A549 (cell line): ENCODE results near the gene FAM204A.

ENCODE experiments used
- BHLHE40 ChIP-seq: IDR thresholded peaks from 2 replicates; pipeline ENCODE4 v1.6.1; 2012; ENCODE audit warnings: low read depth, low read length, inconsistent platforms
- JUN ChIP-seq, 2 experiments: fragments of >200 bp; sonication (Bioruptor Twin); formaldehyde crosslinking; IDR thresholded peaks; 2 replicates in 1 of 2; 3 replicates in 1 of 2; pipeline ENCODE4 v1.6.1; 2016 to 2017
- NR3C1 ChIP-seq: fragments of >200 bp; sonication (Bioruptor Twin); formaldehyde crosslinking; IDR thresholded peaks from 3 replicates; pipeline ENCODE4 v1.6.1; 2017
- POLR2A ChIP-seq: IDR thresholded peaks from 2 replicates; pipeline ENCODE4 v1.6.1; 2012; ENCODE audit warnings: mild to moderate bottlenecking, low read length
- TF ChIP-seq, protein P1 (sequence below): fragments of 450-650 bp; IDR thresholded peaks from 2 replicates; pipeline ENCODE4 v1.6.1; 2014; ENCODE audit warnings: antibody characterized with exemption

DNA sequence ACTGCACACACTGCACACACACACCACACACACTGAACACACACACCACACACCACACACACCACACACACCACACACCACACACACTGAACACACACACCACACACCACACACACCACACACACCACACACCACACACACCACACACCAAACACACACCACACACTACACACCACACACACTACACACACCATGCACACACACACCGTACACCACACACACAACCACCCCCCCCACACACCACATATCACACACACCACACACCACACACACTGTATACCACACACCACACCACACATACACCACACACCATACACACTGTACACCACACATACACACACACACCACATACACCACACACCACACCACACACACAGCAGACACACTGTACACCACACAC, 59.5 kb downstream of the FAM204A start:
- TF ChIP-seq, protein P1, sequence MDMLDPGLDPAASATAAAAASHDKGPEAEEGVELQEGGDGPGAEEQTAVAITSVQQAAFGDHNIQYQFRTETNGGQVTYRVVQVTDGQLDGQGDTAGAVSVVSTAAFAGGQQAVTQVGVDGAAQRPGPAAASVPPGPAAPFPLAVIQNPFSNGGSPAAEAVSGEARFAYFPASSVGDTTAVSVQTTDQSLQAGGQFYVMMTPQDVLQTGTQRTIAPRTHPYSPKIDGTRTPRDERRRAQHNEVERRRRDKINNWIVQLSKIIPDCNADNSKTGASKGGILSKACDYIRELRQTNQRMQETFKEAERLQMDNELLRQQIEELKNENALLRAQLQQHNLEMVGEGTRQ: no peak
- TF ChIP-seq BHLHE40: no peak
- TF ChIP-seq JUN (IDR thresholded peaks at IDR 0.05): no peak
- no peak for TF ChIP-seq POLR2A
- TF ChIP-seq NR3C1: no peak
